BE2C (cell line): ENCODE measurements around the gene STAG1.
"Not testable (repeated sequence)": the region's sequence is repeated elsewhere in the genome, so short reads cannot be mapped to it uniquely, and the experiment has no call there.

Experiments
- DNase-seq: peaks from one replicate; pipeline ENCODE4 v3.0.0-alpha.2; 2020
- H3K27me3 ChIP-seq: fragments of 250-450 bp; sonication (Bioruptor Pico); 2 replicates; pipeline ENCODE4 v1.5.1; 2020; ENCODE audit warnings: mild to moderate bottlenecking
- H3K36me3 ChIP-seq: fragments of 250-450 bp; sonication (Bioruptor Pico); 2 replicates; pipeline ENCODE4 v1.5.1; 2020; ENCODE audit warnings: mild to moderate bottlenecking
- H3K4me1 ChIP-seq: fragments of 250-450 bp; sonication (Bioruptor Pico); 2 replicates; pipeline ENCODE4 v1.5.1; 2020
- H3K4me3 ChIP-seq: 2 replicates; pipeline ENCODE4 v1.5.1; 2011; ENCODE audit warnings: low read depth, low read length
- H3K9me3 ChIP-seq: fragments of 250-450 bp; sonication (Bioruptor Pico); 2 replicates; pipeline ENCODE4 v1.5.1; 2020
- TF ChIP-seq, protein P1 (sequence below): IDR thresholded peaks from 2 replicates; pipeline ENCODE4 v1.5.1; 2012; ENCODE audit warnings: mild to moderate bottlenecking, low read depth, low read length

The STAG1 gene

GRCh38 chr3:136630915-136631314 lies 121.3 kb downstream of the STAG1 start:
- no peak for DNase-seq

DNA sequence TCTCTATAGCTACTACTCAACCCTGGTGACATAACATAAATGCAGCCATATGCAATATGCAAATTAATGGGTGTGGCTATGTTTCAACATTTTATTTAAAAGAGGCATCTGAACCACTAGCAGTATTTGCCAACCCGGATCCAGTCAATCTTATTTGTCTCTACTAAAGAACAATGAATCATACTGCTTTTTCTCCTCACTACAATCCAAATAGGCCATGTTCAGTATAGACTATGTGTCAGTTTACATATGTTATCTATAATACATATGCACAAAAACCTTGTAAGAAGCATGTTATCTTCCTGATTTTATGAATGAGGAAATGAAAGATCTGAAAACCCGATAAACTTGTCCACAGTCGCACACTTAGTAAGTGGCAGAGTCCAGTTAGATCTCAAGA lies 125.7 kb downstream of the STAG1 start:
- no peaks in the 10 kb centered on the region; the same call in 1 of the 2 replicates for H3K4me1 ChIP-seq
- DNase-seq = no peak
- TF ChIP-seq, protein P1, sequence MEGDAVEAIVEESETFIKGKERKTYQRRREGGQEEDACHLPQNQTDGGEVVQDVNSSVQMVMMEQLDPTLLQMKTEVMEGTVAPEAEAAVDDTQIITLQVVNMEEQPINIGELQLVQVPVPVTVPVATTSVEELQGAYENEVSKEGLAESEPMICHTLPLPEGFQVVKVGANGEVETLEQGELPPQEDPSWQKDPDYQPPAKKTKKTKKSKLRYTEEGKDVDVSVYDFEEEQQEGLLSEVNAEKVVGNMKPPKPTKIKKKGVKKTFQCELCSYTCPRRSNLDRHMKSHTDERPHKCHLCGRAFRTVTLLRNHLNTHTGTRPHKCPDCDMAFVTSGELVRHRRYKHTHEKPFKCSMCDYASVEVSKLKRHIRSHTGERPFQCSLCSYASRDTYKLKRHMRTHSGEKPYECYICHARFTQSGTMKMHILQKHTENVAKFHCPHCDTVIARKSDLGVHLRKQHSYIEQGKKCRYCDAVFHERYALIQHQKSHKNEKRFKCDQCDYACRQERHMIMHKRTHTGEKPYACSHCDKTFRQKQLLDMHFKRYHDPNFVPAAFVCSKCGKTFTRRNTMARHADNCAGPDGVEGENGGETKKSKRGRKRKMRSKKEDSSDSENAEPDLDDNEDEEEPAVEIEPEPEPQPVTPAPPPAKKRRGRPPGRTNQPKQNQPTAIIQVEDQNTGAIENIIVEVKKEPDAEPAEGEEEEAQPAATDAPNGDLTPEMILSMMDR = no peak
- no peaks in the 10 kb centered on the region for H3K27me3 ChIP-seq
- H3K9me3 ChIP-seq = no peaks in the 10 kb centered on the region
- no peak overlapping the region for H3K4me3 ChIP-seq
- peaks cover 7% of the 10 kb centered on the region; the same call in 1 of the 2 replicates for H3K36me3 ChIP-seq

More at GRCh38 chr3:136630915-136631314, 121.3 kb downstream of the STAG1 start:
- peaks cover 7% of the 10 kb centered on the region; the same call in 1 of the 2 replicates for H3K36me3 ChIP-seq
- TF ChIP-seq, protein P1 = no peak
- H3K4me3 ChIP-seq = no peak overlapping the region
- no peaks in the 10 kb centered on the region for H3K27me3 ChIP-seq
- H3K4me1 ChIP-seq = no peaks in the 10 kb centered on the region; the same call in 1 of the 2 replicates
- no peaks in the 10 kb centered on the region for H3K9me3 ChIP-seq

GRCh38 chr3:136624894-136625815 lies 127.0 kb downstream of the STAG1 start:
- TF ChIP-seq, protein P1 = no peak
- no peaks in the 10 kb centered on the region for H3K9me3 ChIP-seq
- H3K4me1 ChIP-seq = no peaks in the 10 kb centered on the region; the same call in 1 of the 2 replicates
- H3K27me3 ChIP-seq = no peaks in the 10 kb centered on the region
- peaks cover 7% of the 10 kb centered on the region; the same call in 1 of the 2 replicates for H3K36me3 ChIP-seq
- DNase-seq = no peak
- H3K4me3 ChIP-seq = no peak overlapping the region

DNA sequence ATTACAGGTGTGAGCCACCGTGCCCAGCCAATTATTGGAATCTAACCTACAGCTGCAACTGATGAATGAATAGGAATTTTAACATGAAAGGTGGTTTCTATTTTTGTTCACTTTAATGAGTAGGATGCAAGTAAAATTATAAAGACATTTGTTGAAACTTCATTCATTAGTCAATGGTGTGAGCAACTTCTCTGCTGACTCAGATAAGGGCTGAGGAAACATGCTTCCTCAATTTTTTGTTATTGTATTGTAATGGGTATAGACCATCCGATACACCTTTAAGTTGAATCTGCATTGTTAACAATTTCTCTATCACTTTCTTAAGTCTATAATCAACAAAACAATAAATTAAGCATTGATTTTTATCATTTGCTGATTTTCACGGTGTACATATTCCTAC lies 127.8 kb downstream of the STAG1 start:
- Histone ChIP-seq H3K9me3 (no peaks in the 10 kb centered on the region), H3K4me3 (no peak overlapping the region), H3K36me3 (peaks cover 7% of the 10 kb centered on the region; the same call in 1 of the 2 replicates), H3K27me3 (no peaks in the 10 kb centered on the region), H3K4me1 (no peaks in the 10 kb centered on the region; the same call in 1 of the 2 replicates)
- TF ChIP-seq, protein P1 = no peak
- no peak for DNase-seq

DNA sequence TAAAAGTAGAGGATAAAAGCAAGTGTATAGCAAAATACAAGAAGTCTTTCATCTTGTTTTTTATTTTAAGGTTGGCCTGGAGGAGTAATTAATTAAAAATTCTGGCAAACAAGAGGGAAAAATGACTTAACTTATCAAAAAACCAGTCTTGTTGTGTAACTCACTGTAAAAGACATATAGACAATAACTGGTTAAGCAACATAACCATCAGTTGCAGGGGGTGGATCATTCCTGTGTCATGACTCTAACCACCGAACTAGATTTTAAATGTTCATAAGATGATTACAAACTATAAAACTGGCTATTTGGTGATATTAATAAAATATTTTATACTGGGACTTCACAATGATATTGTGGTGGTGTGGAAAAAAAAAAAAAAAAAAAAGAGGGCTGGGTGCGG lies 130.6 kb downstream of the STAG1 start:
- Histone ChIP-seq H3K4me1 (no peaks in the 10 kb centered on the region; the same call in 1 of the 2 replicates), H3K4me3 (no peak overlapping the region), H3K36me3 (no peaks in the 10 kb centered on the region; the same call in 1 of the 2 replicates), H3K9me3 (no peaks in the 10 kb centered on the region), H3K27me3 (no peaks in the 10 kb centered on the region)
- TF ChIP-seq, protein P1 = no peak
- DNase-seq = no peak

- Histone ChIP-seq H3K36me3 (no peaks in the 10 kb centered on the region; the same call in 1 of the 2 replicates), H3K4me3 (no peak overlapping the region), H3K4me1 (no peaks in the 10 kb centered on the region), H3K9me3 (no peaks in the 10 kb centered on the region), H3K27me3 (no peaks in the 10 kb centered on the region)
- TF ChIP-seq, protein P1 = no peak
- no peak for DNase-seq
Observed at GRCh38 chr3:136620436-136620835, 131.7 kb downstream of the STAG1 start.

- DNase-seq, H3K36me3 ChIP-seq, H3K27me3 ChIP-seq, H3K9me3 ChIP-seq, H3K4me1 ChIP-seq, H3K4me3 ChIP-seq: not testable (repeated sequence)
Observed at GRCh38 chr3:136617969-136618525, 134.1 kb downstream of the STAG1 start.
